HepG2 (cell line): Measurements from ENCODE around the gene PPP2R2D.

Experiments
- BRF2 ChIP-seq: sonication (generic); formaldehyde crosslinking; IDR thresholded peaks from 2 replicates; pipeline ENCODE4 v1.8.1; 2022; ENCODE audit warnings: mild to moderate bottlenecking, missing genetic modification reagents
- EP300 ChIP-seq, 3 experiments: sonication (generic) in 1 of 3; formaldehyde crosslinking in 1 of 3; IDR thresholded peaks; 2 replicates each; pipeline versions ENCODE4 v1.5.1 to v1.6.1; 2011 to 2020; ENCODE audit warnings: low read depth in 2 of 3, low read length in 2 of 3, borderline replicate concordance in 1 of 3, improper control_type of control experiment in 1 of 3, mild to moderate bottlenecking in 1 of 3, missing genetic modification reagents in 1 of 3, moderate library complexity in 1 of 3
- MXI1 ChIP-seq: IDR thresholded peaks from 3 replicates; pipeline ENCODE4 v1.6.1; 2012; ENCODE audit warnings: low read depth, low read length, inconsistent platforms, borderline replicate concordance
- POLR2AphosphoS5 ChIP-seq: IDR thresholded peaks from 2 replicates; pipeline ENCODE4 v1.6.1; 2012; ENCODE audit warnings: low read depth, low read length
- SMC3 ChIP-seq: IDR thresholded peaks from 2 replicates; pipeline ENCODE4 v1.6.1; 2011; ENCODE audit warnings: low read length, improper control_type of control experiment
- TOE1 ChIP-seq: sonication (generic); formaldehyde crosslinking; IDR thresholded peaks from 2 replicates; pipeline ENCODE4 v1.4.0; 2020; ENCODE audit warnings: mild to moderate bottlenecking, missing genetic modification reagents
- ZFP1 ChIP-seq: IDR thresholded peaks from 2 replicates; pipeline ENCODE4 v1.6.1; 2016
- ZNF124 ChIP-seq: sonication (generic); formaldehyde crosslinking; IDR thresholded peaks from 2 replicates; pipeline ENCODE4 v1.4.0; 2020; ENCODE audit warnings: missing genetic modification reagents

- TF ChIP-seq POLR2AphosphoS5 (no peak), MXI1 (no peak), TOE1 (CRISPR knock-in tag) (no peak), SMC3 (no peak), BRF2 (CRISPR knock-in tag) (no peak), ZNF124 (CRISPR knock-in tag) (no peak), ZFP1 (CRISPR knock-in tag) (no peak), EP300 (IDR thresholded peaks at IDR 0.05; ENCODE audit: low read depth in 2 of 2, low read length in 2 of 2) (no peak), EP300 (CRISPR knock-in tag; IDR thresholded peaks at IDR 0.05; ENCODE audit: borderline replicate concordance) (no peak)
These were observed 5.4 kb downstream of the PPP2R2D start for GRCh38 chr10:131906269-131906639.
